Gastrocnemius medialis (tissue), 4 donors: ENCODE data around the gene IFITM10. TPM values are rescaled to one million over a fixed set of nuclear protein-coding genes. Genes with fewer than 3 reads are reported as not detected.
A peak's percentile ranks its signal among the peaks of the same experiment; 100 is the strongest.

ENCODE experiments used
- ATAC-seq, 2 donors: fragments of 150-250 bp; one replicate each; pipeline ENCODE4 v1.9.1; 2016
- DNase-seq, 2 donors: peaks; one replicate each; pipeline ENCODE4 v3.0.0-alpha.2; 2019
- H3K27ac ChIP-seq, 4 donors: fragments of 200-600 bp; sonication (generic); 1 replicate in 1 of 4; 2 replicates in 3 of 4; pipeline ENCODE4 v1.5.1; 2016 to 2018; ENCODE audit warnings: mild to moderate bottlenecking in 2 of 4, moderate library complexity in 1 of 4
- H3K27me3 ChIP-seq, 3 donors: fragments of 200-600 bp; sonication (generic) in 2 of 3; 1 replicate in 1 of 3; 2 replicates in 2 of 3; pipeline versions ENCODE4 v1.5.1 to v1.6.0; 2016 to 2019; ENCODE audit warnings: mild to moderate bottlenecking in 1 of 3, moderate library complexity in 1 of 3
- H3K36me3 ChIP-seq, 2 donors: fragments of 200-600 bp; sonication (generic) in 1 of 2; one replicate each; pipeline ENCODE4 v1.5.1; 2017 to 2018
- H3K4me1 ChIP-seq, 2 donors: fragments of 200-600 bp; sonication (generic) in 1 of 2; one replicate each; pipeline ENCODE4 v1.5.1; 2016 to 2017; ENCODE audit warnings: mild to moderate bottlenecking in 2 of 2
- H3K4me3 ChIP-seq, 4 donors: fragments of 200-600 bp; sonication (generic) in 3 of 4; 1 replicate in 1 of 4; 2 replicates in 3 of 4; pipeline ENCODE4 v1.5.1; 2016 to 2019; ENCODE audit warnings: mild to moderate bottlenecking in 2 of 4
- H3K9me3 ChIP-seq, 3 donors: fragments of 200-600 bp; sonication (generic) in 2 of 3; 1 replicate in 1 of 3; 2 replicates in 2 of 3; pipeline ENCODE4 v1.5.1; 2016 to 2019
- POLR2A ChIP-seq, 2 donors: fragments of 450-650 bp; IDR thresholded peaks; one replicate each; pipeline ENCODE4 v1.6.1; 2017; ENCODE audit warnings: antibody characterized with exemption in 2 of 2, mild to moderate bottlenecking in 2 of 2, moderate library complexity in 2 of 2
- in situ Hi-C, 4 donors: fragments of 200-750 bp; cut with MboI; loops; one replicate each; pipeline versions ENCODE4 v1.15.0 to v1.8.0; 2017; ENCODE audit warnings: low sequenced_read_pairs in 4 of 4
- intact Hi-C: fragments of 100-400 bp; cut with DNase I; formaldehyde crosslinking; loops from one replicate; pipeline ENCODE4 v1.15.1; 2023; ENCODE audit warnings: low total_unique reads
- total RNA-seq, 4 donors: library from RNA; depleted of rRNA; stranded (reverse); fragments of >200 nt; gene quantifications; one replicate each; pipeline versions ENCODE4 v1.1.0 to v1.2.3, GENCODE V29; 2016
- TF ChIP-seq, protein P1 (sequence below), 5 experiments: fragments of 450-650 bp in 3 of 5; fragments of 200-600 bp in 2 of 5; sonication (generic) in 2 of 5; IDR thresholded peaks in 4 of 5; conservative IDR thresholded peaks in 1 of 5; 1 replicate in 4 of 5; 2 replicates in 1 of 5; pipeline ENCODE4 v1.5.1; 2016 to 2019; ENCODE audit warnings: antibody characterized with exemption in 5 of 5, mild to moderate bottlenecking in 3 of 5, moderate library complexity in 3 of 5

IFITM10 gene
- total RNA-seq, 4 donors from 2014 or later, result 1.1 to 7.2 (median 4.9) TPM

DNA sequence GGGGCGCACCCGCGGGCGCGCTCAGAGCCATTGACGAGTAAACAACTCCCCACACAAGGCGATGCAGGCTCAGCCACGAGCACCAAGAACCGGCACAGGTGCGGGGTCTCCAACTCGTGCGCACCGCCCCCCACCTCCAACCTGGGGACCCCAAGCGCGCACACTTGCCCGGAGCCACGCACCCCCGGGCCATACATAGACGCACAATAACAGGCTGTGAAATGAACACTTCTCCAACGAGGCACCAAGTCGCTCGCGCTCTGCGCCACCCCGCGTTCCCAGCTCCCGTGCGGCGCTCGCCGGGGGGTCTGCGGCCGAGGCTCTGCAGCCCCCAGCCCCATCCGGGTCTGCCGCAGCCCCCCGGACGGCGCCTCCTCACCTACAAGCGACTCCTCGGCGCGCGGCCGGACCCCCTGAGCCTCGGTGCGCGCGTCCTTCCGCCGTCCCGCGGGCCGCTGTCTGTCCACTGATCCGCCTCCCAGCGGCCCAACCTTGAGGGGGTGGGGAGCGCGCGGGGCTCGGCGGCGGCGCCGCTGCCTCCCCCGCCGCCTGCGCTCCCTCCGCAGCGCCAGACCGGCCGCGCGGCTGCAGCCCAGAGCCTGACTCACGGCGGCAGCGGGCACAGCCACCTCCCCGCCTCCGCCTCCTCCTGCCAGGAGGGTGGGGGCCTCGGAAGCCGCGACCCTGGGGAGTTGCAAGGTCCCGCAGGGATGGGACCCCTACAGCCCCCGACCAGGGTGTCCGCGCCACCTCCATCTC lies 1.6 kb downstream of the IFITM10 start:
- in situ Hi-C loops, result no loop called here
- Histone ChIP-seq H3K4me1 (peaks cover 66 to 85% of the 10 kb centered on the region in 2 donors), H3K27ac (peak overlapping the region; percentile 83 to 90 (median 88)), H3K36me3 (peaks cover 0 to 13% of the 10 kb centered on the region in 2 donors), H3K27me3 (no peaks in the 10 kb centered on the region), H3K4me3 (peak overlapping the region; percentile 44 to 62 (median 54)), H3K9me3 (no peaks in the 10 kb centered on the region)
- peak in 1 of 2 donors; percentile 12 for ATAC-seq
- intact Hi-C loops, result loop anchor here (2.0 to 5.0 kb wide), 2 partner anchors 14 to 182 kb away; partner anchors contain the start of gene CTSD
- TF ChIP-seq, protein P1, sequence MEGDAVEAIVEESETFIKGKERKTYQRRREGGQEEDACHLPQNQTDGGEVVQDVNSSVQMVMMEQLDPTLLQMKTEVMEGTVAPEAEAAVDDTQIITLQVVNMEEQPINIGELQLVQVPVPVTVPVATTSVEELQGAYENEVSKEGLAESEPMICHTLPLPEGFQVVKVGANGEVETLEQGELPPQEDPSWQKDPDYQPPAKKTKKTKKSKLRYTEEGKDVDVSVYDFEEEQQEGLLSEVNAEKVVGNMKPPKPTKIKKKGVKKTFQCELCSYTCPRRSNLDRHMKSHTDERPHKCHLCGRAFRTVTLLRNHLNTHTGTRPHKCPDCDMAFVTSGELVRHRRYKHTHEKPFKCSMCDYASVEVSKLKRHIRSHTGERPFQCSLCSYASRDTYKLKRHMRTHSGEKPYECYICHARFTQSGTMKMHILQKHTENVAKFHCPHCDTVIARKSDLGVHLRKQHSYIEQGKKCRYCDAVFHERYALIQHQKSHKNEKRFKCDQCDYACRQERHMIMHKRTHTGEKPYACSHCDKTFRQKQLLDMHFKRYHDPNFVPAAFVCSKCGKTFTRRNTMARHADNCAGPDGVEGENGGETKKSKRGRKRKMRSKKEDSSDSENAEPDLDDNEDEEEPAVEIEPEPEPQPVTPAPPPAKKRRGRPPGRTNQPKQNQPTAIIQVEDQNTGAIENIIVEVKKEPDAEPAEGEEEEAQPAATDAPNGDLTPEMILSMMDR (IDR thresholded peaks at IDR 0.05 in 4 of 5, conservative IDR thresholded peaks at IDR 0.05 in 1 of 5), result no peak
- peak; percentile 52 to 53 for TF ChIP-seq POLR2A (IDR thresholded peaks at IDR 0.05)
- DNase-seq, result peak in 1 of 2 donors; percentile 56

- intact Hi-C loops, result loop anchor here (2.0 to 5.0 kb wide), 2 partner anchors 15 to 181 kb away; partner anchors contain the start of gene CTSD
These were observed 2.4 kb downstream of the IFITM10 start for GRCh38 chr11:1747753-1748635.

DNA sequence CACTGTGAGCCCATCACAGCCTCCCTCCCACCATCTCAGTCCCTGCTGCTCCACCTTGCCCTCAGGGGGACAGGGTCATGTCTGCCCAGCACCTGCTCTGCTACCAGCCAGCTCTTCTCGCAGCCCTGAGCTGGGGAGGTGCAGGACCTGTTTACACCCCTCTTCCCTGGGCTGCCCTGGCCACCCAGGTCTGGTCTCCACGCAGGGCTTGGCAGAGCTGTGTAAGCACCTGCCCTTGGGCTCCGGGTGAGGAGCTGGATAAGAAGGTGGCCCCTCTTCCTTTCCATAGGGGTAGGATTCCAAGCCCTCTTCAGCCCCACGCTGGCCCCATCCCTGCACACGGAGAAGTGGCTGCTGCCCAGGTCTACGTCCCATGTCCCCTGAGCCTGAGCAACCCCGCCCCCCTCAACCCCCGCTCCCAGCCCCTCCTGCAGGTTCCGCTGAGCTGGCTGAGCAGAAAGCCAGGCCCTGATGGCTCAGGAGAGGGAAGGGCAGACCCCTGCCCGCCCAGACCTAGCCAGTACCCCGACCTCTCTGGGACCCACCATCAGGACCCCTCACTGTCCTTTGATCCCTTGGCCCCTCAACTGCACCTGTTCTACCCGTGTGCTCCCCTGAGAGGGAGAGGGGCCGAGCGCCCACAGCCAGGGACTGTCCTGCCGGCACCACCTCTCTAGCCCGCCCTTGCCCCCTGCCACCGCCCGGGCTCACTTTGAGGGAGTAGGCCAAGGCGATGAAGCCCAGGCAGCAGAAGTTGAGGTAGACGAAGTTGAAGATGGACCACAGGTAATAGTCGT lies 3.2 kb downstream of the IFITM10 start:
- H3K4me3 ChIP-seq, result peak overlapping the region in 3 of 4 donors; percentile 44 to 62 (median 54)
- H3K4me1 ChIP-seq, result peaks cover 54 to 69% of the 10 kb centered on the region in 2 donors
- ATAC-seq (no peak), DNase-seq (peak in 1 of 2 donors; percentile 15)
- in situ Hi-C loops (no loop called here), intact Hi-C loops (loop anchor here (5.0 kb wide), 1 partner anchor 180 kb away; no protein-coding TSS in a partner anchor)
- peak overlapping the region; percentile 83 to 90 (median 88) for H3K27ac ChIP-seq
- H3K36me3 ChIP-seq, result no peaks in the 10 kb centered on the region
- TF ChIP-seq POLR2A (IDR thresholded peaks at IDR 0.05), result no peak
- TF ChIP-seq, protein P1 (IDR thresholded peaks at IDR 0.05 in 4 of 5, conservative IDR thresholded peaks at IDR 0.05 in 1 of 5), result no peak
- H3K27me3 ChIP-seq, result no peaks in the 10 kb centered on the region
- H3K9me3 ChIP-seq, result no peaks in the 10 kb centered on the region

More at GRCh38 chr11:1747753-1748635, 2.4 kb downstream of the IFITM10 start:
- Histone ChIP-seq H3K27me3 (no peaks in the 10 kb centered on the region), H3K4me1 (peaks cover 62 to 77% of the 10 kb centered on the region in 2 donors), H3K4me3 (peak overlapping the region; percentile 44 to 62 (median 54)), H3K9me3 (no peaks in the 10 kb centered on the region), H3K27ac (peak overlapping the region; percentile 83 to 90 (median 88)), H3K36me3 (peaks cover 0 to 5% of the 10 kb centered on the region in 2 donors)
- ATAC-seq (peak; percentile 14 to 16), DNase-seq (peak; percentile 54 to 79)
- TF ChIP-seq, protein P1 (IDR thresholded peaks at IDR 0.05 in 4 of 5, conservative IDR thresholded peaks at IDR 0.05 in 1 of 5), result no peak
- TF ChIP-seq POLR2A (IDR thresholded peaks at IDR 0.05), result peak in 1 of 2 donors; percentile 40
- in situ Hi-C loops, result no loop called here

DNA sequence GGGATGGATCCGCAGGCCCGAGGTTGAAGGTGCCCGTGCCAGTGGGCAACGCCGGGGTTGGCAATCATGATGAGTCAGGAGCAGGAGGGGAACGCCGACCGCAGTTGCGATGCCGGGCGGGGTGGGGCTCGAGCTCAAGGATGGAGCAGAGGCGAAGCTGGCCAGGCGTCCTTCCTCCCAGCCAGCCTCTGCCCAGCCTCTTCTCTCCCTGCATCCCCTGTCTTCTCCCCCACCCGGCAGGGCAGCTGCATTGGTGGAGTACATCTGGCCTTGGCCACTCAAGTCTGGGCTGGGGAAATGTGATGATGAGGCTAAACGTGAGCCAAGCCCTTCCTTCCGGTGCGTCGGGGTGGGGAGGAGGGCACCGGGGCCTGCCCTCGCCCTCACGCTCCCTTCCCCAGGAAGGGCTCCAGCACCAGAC lies 3.9 kb downstream of the IFITM10 start:
- intact Hi-C loops, result loop anchor here (5.0 kb wide), 1 partner anchor 179 kb away; no protein-coding TSS in a partner anchor
- Histone ChIP-seq H3K27ac (peak overlapping the region; percentile 83 to 90 (median 88)), H3K27me3 (no peaks in the 10 kb centered on the region), H3K4me1 (peaks cover 47 to 62% of the 10 kb centered on the region in 2 donors), H3K36me3 (no peaks in the 10 kb centered on the region), H3K9me3 (no peaks in the 10 kb centered on the region), H3K4me3 (peak overlapping the region in 1 of 4 donors; percentile 62)
- in situ Hi-C loops, result no loop called here
- ATAC-seq (no peak), DNase-seq (peak in 1 of 2 donors; percentile 64)
- TF ChIP-seq, protein P1 (IDR thresholded peaks at IDR 0.05 in 4 of 5, conservative IDR thresholded peaks at IDR 0.05 in 1 of 5), result no peak
- peak in 1 of 2 donors; percentile 12 for TF ChIP-seq POLR2A (IDR thresholded peaks at IDR 0.05)
